GOT3 (cell line): ENCODE results near the gene NMS.
"Not testable (repeated sequence)": the region's sequence is repeated elsewhere in the genome, so short reads cannot be mapped to it uniquely, and the experiment has no call there.

Source experiments
- DNase-seq: peaks from one replicate; lab custom pipeline; 2025; ENCODE audit warnings: mixed read lengths; lab: John Stamatoyannopoulos, UW

The NMS gene, protein sequence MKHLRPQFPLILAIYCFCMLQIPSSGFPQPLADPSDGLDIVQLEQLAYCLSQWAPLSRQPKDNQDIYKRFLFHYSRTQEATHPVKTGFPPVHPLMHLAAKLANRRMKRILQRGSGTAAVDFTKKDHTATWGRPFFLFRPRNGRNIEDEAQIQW

DNA sequence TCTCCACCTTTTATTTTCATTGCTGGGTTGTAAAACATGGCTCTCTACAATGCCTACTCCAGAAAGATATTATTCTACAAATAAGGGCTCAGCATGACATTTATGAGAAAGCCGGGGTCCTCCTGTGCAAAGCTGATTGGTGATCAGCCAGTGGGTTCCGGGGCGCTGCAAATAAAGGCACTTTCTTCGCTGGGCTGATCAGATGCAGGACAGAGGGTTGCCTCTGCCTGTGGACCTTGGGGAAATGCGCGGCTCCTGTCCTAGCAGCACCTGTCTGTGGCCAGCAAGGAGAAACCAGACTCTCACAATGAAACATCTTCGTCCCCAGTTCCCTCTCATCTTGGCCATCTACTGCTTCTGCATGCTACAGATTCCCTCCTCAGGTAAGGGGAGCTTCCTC is at the start of gene NMS:
Gene NMS, plus strand, starts transcription at position 301 of the 400 bp plus-strand sequence. Its CDS starts 7 bp downstream, at position 308.
- no peak for DNase-seq

DNA sequence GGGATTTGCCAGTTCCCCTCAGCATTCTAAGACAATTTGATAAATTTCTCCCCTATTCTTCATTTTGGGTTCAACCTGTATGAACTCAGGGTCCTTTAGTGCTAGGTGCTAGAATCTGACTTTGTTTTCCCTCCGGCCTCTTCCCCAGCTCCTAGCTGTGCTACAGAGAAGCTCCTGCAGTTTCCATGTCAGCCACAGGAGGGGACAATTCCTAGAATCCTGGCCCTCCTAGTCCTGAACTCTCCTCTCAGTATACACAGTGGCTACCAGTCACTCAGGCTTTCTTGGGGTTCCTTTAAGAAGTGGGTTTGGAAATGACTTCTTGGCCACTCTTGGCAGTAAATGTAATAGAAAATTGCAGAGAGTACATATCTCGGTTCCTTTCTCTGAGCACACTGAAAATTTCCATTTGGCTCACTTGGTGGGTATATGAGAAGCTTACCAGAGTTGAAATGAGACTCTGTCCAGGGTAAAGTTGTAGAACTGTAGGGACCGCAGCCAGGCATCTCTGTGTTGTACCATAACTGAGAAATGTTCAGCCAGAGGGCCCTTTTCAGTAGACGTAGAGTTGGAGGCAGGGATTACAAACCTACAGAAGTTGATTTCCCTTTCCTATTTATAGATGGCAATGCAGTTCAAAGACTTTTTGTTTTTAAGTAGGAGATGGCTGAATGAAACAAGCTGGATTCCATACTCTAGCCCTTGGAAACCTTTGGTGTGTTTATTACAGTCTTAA is 47.8 kb upstream of the NMS start:
- no peak for DNase-seq

DNA sequence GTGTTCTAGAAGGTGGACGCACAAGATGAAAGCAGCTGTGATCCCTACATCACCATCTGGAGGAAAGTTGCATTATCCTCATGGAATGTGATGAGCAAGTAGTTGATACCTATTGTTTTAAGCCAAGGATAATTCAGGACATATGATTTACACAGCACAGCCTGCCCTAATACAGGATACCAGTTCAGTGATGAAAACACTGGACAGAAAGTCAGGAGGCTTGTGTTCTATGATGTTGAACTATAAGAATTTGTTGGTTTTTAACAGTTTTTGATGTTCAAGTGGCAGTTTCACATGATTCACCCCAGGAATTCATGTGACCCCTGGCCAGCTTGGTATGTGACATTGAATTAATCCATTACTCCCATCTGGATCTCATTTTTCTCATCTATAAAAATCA is 46.7 kb upstream of the NMS start:
- no peak for DNase-seq

DNA sequence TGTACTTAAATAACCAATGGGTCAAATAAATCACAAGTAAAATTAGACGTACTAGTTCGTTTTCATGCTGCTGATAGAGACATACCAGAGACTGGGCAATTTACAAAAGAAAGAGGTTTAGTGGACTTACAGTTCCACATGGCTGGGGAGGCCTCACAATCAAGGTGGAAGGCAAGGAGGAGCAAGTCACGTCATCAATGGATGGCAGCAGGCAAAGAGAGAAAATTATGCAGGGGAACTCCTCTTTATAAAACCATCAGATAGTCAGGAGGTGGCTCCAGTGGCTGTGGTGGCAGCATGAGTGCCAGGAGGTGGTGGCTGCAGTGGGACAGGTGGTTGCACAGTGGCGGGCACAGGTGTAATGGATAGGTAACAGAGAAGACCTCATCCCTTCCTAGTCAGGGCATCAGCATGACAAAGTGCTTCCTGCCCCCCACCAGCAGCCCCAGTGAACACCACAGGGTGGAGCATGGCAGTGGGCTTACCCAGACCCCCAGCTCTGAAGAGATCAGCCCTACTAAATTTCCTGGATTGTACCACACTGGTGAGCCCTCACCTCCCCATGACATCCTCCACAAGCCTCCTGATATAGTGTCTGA is 45.9 kb upstream of the NMS start:
- DNase-seq, result no peak

DNA sequence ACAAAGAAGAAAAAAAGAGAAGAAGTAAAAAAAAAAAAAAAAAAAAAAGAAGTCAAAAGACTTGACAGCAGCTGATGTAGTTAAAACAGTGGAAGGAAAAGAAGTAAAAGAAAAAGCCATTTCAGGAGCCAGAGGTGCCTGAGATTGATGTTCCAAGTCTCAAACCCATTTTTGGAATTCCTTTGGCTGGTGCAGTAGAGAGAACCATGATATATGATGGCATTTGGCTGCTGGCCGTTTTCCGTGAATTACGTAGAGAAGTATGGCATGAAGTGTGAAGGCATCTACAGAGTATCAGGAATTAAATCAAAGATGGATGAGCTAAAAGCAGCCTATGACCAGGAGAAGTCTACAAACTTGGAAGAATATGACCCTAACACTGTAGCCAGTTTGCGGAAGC is 45.2 kb upstream of the NMS start:
- DNase-seq, result no peak

DNA sequence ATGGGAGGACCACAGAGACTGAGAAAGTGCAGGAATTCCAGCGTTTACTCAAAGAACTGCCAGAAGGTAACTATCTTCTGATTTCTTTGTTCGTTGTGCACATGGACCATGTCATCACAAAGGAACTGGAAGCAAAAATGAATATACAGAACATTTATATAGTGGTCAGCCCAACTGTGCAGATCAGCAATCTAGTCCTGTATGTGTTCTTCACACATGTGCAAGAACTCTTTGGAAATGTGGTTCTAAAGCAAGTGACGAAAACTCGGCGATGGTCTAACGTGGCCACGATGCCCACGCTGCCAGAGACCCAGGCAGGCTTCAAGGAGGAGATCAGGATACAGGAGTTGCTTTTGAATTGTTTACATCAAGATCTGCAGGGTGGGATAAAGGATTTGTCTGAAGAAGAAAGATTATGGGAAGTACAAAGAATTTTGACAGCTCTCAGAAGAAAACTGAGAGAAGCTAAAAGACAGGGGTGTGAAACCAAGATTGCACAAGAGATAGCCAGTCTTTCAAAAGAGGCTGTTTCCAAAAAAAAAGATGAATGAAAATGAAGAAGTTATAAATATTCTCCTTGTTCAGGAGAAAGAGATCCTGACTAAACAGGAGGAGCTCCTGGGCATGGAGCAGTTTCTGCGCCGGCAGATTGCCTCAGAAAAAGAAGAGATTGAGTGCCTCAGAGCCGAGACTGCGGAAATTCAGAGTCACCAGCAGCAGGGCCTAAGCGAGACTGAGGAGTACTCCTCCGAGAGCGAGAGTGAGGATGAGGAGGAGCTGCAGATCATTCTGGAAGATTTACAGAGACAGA is 44.5 kb upstream of the NMS start:
- no peak for DNase-seq

DNA sequence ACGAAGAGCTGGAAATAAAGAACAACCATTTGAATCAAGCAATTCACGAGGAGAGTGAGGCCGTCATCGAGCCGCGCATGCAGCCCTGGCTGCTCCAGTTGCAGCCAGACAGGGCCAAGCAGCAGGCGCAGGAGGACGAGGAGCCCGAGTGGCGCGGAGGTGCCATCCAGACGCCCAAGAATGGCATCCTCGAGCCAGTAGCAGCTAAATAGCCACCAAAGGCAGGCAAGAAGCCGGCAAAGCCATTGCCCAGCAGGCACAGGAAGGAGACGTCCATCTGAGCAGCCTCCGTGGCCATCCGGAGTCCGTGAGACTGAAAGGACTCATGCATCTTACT is 43.9 kb upstream of the NMS start:
- DNase-seq, result no peak

DNA sequence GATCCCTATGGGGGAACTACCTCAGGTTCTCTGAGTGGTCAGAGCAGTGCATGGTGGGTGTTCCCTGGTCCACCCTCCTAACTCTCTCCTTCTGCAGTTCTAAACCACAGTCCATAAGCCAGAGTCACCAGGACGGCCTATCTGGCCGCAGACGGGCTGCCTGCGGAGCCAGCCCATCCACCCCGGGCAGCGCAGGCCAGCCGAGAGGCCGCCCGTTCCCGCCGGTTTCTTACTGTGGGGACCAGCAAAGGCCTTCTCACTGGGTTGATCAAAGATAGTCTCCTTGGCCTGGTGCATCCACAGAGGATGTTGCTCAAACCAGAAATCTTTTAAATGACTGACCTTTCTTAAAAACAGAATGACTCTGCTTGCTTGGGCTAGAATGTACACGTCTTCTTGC is 43.2 kb upstream of the NMS start:
- DNase-seq, result no peak

DNA sequence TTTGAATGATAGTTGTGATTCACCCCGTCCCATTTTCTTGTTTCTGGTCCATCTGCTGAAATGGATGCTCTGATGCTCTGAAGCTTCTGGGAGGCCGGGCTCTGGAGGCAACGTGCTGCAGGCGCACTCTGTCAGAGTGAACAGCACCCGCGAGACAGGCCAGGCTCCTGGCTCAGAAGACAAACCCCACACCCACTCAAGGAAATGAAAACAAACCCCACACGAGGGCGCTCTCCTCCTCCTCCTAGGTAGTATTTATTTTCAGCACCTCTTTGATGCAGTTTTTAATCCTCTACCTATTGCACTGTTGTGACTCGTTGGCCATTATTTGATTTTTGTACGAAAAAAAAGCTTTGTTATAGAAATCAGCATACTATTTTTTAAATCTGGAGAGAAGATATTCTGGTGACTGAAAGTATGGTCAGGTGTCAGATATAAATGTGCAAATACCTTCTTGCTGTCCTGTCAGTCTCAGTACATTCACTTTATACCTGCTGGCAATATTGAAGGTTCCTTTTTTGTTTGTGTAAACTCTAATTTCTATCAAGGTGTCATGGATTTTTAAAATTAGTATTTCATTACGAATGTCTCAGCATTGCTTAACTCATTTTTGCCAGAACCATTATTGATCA is 42.5 kb upstream of the NMS start:
- DNase-seq, result no peak

DNA sequence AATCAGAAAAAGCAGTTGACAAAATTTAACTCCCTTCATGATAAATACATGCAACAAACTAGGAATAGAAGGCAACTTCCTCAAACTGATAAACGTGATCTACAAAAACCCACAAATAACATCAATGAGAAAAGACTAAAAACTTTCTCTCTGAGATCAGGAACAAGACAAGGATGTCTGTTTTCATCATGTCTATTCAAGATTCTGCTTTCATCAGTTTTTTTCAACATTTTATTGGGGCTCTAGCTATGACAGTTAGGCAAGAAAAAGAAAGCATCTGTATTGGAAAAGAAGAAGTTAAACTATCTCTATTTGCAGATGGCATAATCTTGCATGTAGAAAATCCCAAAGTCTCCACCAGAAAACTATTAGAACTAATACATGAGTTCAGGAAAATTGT is 40.6 kb upstream of the NMS start:
- no peak for DNase-seq

DNA sequence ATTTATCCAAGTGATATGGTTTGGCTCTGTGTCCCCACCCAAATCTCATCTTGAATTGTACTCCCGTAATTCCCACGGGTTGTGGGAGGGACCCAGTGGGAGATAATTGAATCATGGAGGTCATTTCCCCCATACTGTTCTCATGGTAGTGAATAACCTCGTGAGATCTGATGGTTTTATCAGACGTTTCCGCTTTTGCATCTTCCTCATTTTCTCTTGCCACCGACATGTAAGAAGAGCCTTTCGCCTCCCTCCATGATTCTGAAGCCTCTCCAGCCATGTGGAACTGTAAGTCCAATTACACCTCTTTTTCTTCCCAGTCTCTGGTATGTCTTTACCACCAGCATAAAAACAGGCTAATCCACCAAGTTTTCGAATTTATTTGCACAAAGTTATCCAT is 32.5 kb upstream of the NMS start:
- DNase-seq, result no peak

DNA sequence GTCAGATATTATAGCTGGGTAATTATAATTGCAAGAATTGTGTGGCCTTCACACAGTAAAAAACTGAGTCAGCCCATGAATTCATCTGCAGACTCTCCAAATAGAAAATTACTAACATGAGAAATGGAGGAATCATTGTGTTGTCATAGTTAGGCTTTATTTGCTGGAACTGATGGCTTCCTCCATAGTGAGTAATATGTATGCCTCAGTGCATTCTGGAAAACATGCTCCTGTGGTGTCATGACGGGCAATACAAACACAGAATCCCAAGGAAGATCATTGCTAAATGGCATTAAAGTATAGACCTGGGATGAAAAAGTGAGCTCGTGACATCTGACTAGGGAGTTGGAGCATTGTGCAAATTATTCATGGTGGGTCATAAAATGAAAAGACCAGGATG is 23.6 kb upstream of the NMS start:
- DNase-seq, result no peak

DNA sequence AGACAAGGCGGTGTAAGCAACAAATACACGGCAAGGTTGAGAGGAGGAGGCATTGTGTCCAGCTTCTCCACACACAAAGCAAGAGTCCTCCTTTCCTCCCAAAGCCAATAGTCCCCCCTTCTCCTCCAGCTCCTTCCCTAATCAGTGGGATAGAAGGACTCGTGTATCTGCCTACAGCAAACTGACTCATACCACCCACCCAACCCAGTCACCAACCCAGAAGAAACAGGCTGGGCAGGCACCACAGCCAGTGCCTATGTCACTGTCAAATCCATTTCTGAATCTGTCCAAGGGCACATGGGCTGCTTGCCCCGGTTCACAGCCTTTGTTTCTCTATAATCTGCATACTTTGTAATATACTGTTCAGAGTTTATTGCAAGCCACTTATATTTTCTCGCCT is 19.2 kb upstream of the NMS start:
- no peak for DNase-seq

DNA sequence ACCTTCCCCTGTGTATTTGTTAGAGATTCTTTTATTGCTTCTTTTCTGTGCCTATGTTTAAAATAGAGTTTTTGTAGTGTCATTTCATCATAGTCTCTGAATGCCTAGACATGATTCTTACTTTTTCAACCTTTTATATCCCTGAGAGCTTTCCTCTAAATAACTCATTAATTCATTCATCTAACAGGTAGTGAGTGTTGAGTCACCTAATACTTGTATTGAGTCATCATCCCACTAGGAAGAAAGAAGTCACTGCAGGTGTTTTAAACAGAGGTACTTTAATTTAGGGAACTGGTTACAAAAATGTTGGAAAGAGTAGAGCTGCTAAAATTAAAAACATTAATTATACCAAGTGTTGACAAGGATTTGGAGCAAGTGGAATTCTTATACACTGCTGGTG is 18.5 kb upstream of the NMS start:
- DNase-seq, result no peak

DNA sequence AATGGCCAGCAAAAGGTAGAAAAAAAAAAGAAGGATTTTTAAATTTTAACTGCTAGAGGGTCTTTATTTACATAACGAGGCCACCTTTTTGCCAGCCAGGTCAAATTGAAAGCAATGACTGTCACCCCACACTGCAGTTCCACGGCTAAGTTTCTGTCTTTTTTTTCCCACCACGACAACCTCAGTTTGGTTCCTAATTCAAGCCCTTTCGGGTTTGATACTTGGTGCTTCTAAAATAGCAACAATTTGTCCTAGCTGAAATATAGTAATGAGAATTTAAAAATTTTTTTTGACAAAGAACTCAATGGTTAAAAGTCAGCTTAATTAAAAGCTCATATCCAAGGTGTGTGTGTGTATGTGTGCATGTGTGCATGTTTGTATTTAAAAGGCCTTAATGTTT is 16.4 kb upstream of the NMS start:
- DNase-seq, result no peak

DNA sequence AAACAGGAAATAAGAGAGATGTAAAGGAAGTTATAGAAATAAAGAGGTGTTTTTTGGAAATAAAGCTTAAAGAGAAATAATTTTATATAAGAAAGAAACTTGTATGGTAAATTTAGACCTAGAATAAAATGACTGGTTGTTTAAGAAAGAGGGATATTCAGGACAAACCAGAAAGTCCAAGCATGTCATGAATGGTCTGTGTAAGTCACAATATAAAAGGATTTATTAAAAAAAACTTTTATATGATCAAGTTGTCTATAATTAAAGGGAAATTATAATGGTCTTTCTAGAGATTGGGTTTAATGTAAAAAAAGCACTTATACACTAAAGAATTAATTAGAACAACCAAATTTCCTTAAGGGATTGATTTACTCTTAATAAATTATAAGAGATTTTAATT is 13.9 kb upstream of the NMS start:
- not testable (repeated sequence) for DNase-seq

DNA sequence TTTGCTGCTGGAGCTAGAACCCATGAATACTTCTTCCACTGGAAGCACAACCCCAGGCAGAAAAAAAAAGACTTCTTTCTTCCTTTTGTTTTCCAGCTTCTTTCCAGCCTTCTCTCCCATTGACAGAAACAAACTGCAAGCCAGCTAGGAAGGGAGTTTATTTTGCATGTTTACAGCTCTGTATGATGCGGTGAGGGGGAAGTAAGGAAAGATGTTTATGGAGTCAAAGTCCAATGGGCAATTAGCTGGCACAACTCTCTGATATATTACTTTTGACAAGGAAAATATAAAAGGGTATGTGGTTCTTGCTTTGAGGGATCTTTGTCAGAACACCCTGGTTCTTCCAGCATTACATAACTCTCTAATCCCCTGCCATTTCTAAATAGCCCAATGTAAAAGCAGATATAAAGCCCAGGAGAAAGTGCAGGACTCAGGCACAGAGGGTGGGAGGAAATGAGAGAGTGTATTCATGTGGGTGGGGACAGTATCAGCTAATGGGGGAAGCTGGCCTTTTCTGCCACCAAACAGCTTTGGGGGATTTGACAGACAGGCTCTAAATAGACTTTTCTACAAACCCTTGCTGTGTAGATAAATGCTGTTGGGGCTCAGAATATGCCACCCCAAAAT is 9.3 kb upstream of the NMS start:
- DNase-seq, result no peak

DNA sequence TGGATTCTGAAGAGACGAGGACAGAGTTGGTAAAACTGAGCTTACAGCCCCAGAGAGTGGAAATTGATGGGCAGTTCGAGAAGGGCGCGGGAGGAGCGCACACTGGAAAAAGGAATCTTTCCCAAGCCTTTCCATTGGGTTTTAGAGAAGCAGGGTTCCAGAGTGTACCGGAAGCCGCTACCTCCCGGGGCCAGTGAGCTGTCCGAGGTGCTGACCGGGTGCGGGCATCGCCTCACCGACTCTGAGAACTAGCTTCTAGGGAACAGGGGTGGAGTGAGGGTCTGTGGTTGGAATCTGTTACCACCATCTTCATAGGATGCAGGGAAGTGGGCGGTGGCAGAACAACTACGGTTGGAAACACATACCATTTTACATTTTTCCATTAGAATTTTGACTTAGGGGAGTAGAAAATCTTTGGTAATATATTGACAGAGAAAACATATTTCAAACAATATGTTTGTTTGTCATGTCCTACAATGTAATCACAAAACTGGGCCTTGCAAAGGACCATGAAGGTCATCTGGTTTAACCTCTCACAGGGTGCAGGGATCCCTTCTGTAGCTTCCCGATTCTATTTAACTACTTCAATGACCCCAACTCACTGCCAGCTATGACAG is 724 bp downstream of the NMS start:
- no peak for DNase-seq

DNA sequence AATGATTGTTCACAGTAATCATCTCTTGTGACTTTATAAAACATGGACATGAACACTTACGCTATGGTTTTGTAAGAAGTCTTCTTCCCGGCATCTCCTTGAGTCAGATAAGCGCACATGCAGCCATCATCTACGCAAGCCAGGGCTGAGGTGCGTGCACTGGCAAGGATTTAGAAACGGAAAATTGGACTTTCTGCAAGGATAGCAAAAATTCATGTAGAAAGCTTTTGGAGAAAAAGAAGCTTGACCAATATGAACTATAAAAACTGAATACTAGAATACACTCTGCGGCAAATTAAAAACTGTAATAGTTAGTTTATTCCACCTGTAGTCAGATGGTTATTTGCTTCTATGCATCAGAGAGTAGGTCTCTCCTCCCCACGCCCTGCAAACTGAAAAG is 6.3 kb downstream of the NMS start:
- DNase-seq, result no peak

DNA sequence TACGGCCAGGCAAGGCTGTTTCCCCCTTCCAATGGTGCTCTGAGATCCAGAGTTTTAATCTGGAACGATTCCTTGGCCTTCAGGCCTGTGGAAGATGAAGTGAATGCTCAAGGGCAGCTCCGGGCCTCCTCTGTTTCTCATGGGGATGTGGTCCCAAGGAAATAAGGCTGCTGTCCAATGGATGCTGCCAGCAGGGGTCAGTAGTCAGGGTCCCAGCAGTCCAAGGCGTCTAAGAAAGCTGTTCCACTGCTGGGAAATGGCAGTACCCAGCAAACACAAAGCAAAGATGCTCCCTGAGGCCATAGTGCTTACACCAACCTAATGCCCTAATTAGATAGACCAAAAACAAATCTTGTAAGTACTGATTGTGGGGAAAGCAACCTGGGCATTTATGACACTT is 12.5 kb downstream of the NMS start:
- DNase-seq, result no peak

DNA sequence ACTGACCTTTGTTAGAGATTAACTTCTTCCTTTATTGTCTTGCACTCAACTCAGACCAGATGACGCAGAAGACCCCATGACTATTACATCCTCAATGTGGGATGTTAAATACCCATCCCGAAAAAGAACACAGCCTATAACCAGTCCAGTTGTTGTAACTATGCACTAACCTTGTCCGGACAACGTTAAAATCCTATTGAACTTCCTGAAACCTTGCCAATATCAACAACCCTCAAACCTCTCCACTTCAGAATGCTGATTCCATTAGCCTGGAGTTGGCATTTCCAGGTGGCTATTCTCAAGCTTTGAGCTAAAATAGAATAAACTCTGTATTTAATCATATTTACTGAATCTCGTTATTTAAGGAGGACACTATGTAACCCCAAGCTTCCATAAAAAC is 13.6 kb downstream of the NMS start:
- no peak for DNase-seq

DNA sequence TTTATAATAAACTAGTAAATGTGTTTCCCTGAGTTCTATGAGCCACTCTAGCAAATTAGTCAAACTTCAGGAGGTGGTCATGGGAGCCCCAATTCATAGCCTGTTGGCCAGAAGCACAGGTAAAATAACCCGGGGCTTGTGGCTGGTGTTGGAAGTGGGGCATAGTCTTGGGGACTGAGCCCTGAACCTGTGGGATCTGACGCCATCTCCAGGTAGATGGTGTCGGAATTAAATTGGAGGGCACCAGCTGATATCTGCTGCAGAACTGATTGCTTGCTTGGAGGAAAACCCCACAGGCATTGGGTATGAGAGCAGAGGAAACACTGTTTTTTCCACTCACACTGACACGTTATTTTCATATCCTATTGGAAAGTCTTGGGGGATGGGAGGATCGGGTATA is 14.1 kb downstream of the NMS start:
- no peak for DNase-seq
